ENCODE results near the gene PTPRK. TPM values are rescaled to one million over a fixed set of nuclear protein-coding genes. Genes with fewer than 3 reads are reported as not detected.
A peak's percentile ranks its signal among the peaks of the same experiment; 100 is the strongest.

PTPRK gene
- total RNA-seq, 1 donor = 70.2 TPM

- DNase-seq (ENCODE audit: low read depth) = peak; percentile 13
- TF ChIP-seq CTCF (IDR thresholded peaks at IDR 0.05; ENCODE audit: insufficient read depth, low read length) = no peak
- no peak overlapping the region for H3K4me3 ChIP-seq (ENCODE audit: low read depth, low read length)
Observed at GRCh38 chr6:128307671-128308070, 212.7 kb downstream of the PTPRK start.

- H3K4me3 ChIP-seq (ENCODE audit: low read depth, low read length) = no peak overlapping the region
- no peak for TF ChIP-seq CTCF (IDR thresholded peaks at IDR 0.05; ENCODE audit: insufficient read depth, low read length)
- DNase-seq (ENCODE audit: low read depth) = peak; percentile 30
Observed at GRCh38 chr6:128305976-128306375, 214.4 kb downstream of the PTPRK start.

DNA sequence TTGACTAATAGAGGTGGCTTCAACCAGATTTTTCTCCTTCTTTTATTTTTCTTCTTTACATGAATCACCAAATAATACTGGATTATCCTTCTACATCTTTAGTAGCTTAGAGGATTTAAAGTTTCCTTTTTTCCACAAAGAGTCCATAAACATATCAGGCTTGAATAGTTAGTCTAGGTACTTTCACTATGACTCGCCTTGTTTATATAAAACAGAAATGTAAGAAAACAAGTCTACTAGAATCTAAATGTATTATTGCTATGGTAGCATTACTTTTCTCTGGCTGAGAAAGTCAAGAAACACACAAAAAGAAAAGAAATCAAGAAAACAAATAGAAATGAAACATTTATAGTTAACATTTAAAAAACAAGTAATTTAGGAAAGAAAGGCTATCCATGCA lies 215.2 kb downstream of the PTPRK start:
- DNase-seq (ENCODE audit: low read depth) = no peak

DNA sequence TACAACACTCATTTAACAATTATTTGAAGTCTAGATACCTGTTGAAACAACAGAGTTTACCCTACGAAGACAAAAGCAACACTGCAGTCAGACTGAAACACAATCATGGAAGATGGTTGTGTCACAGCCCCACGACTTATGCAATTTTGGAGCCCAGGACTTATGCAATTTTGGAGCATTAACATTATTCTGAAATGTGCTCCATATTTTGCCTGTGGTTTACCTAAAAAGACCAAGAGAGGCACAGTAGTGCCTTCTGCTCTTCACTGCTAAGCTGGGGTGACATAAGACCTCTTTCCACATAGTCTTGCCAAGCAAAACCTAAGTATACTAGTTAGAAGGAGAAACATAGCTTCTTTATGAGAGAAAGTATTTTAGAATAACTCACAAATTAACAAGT lies 216.5 kb downstream of the PTPRK start:
- no peak for DNase-seq (ENCODE audit: low read depth)
- TF ChIP-seq CTCF (IDR thresholded peaks at IDR 0.05; ENCODE audit: insufficient read depth, low read length) = no peak
- no peak overlapping the region for H3K4me3 ChIP-seq (ENCODE audit: low read depth, low read length)

More for the DNA sequence above, 215.2 kb downstream of the PTPRK start:
- H3K4me3 ChIP-seq (ENCODE audit: low read depth, low read length) = no peak overlapping the region
- TF ChIP-seq CTCF (IDR thresholded peaks at IDR 0.05; ENCODE audit: insufficient read depth, low read length) = no peak

DNA sequence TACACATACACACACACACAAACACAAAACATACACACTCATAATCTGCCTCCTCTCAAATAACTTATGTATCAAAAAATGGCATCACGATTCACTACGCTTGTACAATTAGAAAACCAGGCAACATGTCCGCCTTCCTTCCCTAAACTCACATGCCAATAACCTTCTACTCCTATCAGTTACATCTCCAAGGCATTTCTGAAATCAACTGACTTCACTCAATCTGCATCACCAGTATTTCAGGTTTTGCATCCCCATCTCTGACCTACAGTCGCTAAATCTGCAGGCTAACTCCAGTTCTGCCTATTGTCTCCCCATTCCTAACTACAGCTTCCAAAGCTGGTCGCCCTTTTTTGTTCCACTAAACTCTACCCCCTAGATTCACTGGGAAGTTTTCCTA lies 217.5 kb downstream of the PTPRK start:
- no peak for TF ChIP-seq CTCF (IDR thresholded peaks at IDR 0.05; ENCODE audit: insufficient read depth, low read length)
- H3K4me3 ChIP-seq (ENCODE audit: low read depth, low read length) = no peak overlapping the region
- DNase-seq (ENCODE audit: low read depth) = no peak

GRCh38 chr6:128295670-128296069 lies 224.7 kb downstream of the PTPRK start:
- H3K4me3 ChIP-seq (ENCODE audit: low read depth, low read length) = no peak overlapping the region
- DNase-seq (ENCODE audit: low read depth) = no peak
- no peak for TF ChIP-seq CTCF (IDR thresholded peaks at IDR 0.05; ENCODE audit: insufficient read depth, low read length)

DNA sequence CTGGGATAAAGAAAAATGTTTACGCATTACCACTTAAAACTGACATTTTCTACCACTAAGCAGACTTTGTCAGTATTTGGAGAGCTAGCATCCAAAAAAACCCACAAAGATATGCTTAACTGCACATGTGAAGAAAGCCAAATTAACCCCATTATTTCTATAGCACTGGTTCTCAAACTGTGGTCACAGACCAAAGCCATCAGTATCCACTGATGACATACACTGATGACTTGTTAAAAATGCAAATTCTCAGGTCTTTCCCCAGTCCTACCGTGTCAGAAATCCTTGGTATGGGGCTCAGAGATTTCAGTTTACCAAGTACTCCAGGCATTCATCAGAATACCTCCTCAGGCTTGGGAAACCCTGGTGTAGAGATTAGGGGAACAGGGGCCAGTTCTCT lies 230.2 kb downstream of the PTPRK start:
- no peak overlapping the region for H3K4me3 ChIP-seq (ENCODE audit: low read depth, low read length)
- no peak for DNase-seq (ENCODE audit: low read depth)
- no peak for TF ChIP-seq CTCF (IDR thresholded peaks at IDR 0.05; ENCODE audit: insufficient read depth, low read length)
